ENCODE data around the gene FXYD4. TPM values are rescaled to one million over a fixed set of nuclear protein-coding genes. Genes with fewer than 3 reads are reported as not detected.

Gene FXYD4
- total and polyA plus RNA-seq, 4 donors, result 0.65 to 3.9 (median 2.9) TPM; not detected in 1

- Histone ChIP-seq H3K27me3 (ENCODE audit: control insufficient read depth in 3 of 3, insufficient read depth in 3 of 3, low read length in 2 of 3) (no peaks in the 10 kb centered on the region), H3K9ac (ENCODE audit: insufficient read depth in 1 of 2, low read length in 2 of 2) (no peak overlapping the region), H3K4me1 (ENCODE audit: control insufficient read depth in 5 of 5, insufficient read depth in 5 of 5, low read length in 5 of 5) (peaks cover 0 to 6% (median 0%) of the 10 kb centered on the region in 5 donors), H3K4me3 (no peak overlapping the region), H3K9me3 (ENCODE audit: control insufficient read depth in 4 of 4, insufficient read depth in 3 of 4, low read length in 3 of 4) (no peaks in the 10 kb centered on the region), H3K36me3 (ENCODE audit: control insufficient read depth in 4 of 4, insufficient read depth in 4 of 4, low read length in 4 of 4) (no peaks in the 10 kb centered on the region), H3K27ac (ENCODE audit: low read depth in 1 of 2, low read length in 1 of 2) (no peak overlapping the region)
- no peak for ATAC-seq (ENCODE audit: insufficient read depth, low FRiP score)
- WGBS, 2 donors, result 87 to 88% methylated on average over 12 of the region's 12 CpGs
- DNase-seq, result no peak
- TF ChIP-seq, protein P1, sequence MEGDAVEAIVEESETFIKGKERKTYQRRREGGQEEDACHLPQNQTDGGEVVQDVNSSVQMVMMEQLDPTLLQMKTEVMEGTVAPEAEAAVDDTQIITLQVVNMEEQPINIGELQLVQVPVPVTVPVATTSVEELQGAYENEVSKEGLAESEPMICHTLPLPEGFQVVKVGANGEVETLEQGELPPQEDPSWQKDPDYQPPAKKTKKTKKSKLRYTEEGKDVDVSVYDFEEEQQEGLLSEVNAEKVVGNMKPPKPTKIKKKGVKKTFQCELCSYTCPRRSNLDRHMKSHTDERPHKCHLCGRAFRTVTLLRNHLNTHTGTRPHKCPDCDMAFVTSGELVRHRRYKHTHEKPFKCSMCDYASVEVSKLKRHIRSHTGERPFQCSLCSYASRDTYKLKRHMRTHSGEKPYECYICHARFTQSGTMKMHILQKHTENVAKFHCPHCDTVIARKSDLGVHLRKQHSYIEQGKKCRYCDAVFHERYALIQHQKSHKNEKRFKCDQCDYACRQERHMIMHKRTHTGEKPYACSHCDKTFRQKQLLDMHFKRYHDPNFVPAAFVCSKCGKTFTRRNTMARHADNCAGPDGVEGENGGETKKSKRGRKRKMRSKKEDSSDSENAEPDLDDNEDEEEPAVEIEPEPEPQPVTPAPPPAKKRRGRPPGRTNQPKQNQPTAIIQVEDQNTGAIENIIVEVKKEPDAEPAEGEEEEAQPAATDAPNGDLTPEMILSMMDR (IDR thresholded peaks at IDR 0.05; ENCODE audit: control extremely low read depth, extremely low read depth), result no peak
These were observed 33.3 kb upstream of the FXYD4 start for GRCh38 chr10:43338117-43338516.

- Histone ChIP-seq H3K27ac (ENCODE audit: low read depth in 1 of 2, low read length in 1 of 2) (no peak overlapping the region), H3K9ac (ENCODE audit: insufficient read depth in 1 of 2, low read length in 2 of 2) (no peak overlapping the region), H3K4me1 (ENCODE audit: control insufficient read depth in 5 of 5, insufficient read depth in 5 of 5, low read length in 5 of 5) (peaks cover 0 to 6% (median 0%) of the 10 kb centered on the region in 5 donors), H3K27me3 (ENCODE audit: control insufficient read depth in 3 of 3, insufficient read depth in 3 of 3, low read length in 2 of 3) (no peaks in the 10 kb centered on the region), H3K4me3 (no peak overlapping the region), H3K9me3 (ENCODE audit: control insufficient read depth in 4 of 4, insufficient read depth in 3 of 4, low read length in 3 of 4) (no peaks in the 10 kb centered on the region), H3K36me3 (ENCODE audit: control insufficient read depth in 4 of 4, insufficient read depth in 4 of 4, low read length in 4 of 4) (no peaks in the 10 kb centered on the region)
- TF ChIP-seq, protein P1 (IDR thresholded peaks at IDR 0.05; ENCODE audit: control extremely low read depth, extremely low read depth), result no peak
- no peak for ATAC-seq (ENCODE audit: insufficient read depth, low FRiP score)
- DNase-seq, result no peak
- WGBS, 2 donors, result 58 to 67% methylated on average over 11 of the region's 11 CpGs
These were observed 32.3 kb upstream of the FXYD4 start for GRCh38 chr10:43339136-43339535.

DNA sequence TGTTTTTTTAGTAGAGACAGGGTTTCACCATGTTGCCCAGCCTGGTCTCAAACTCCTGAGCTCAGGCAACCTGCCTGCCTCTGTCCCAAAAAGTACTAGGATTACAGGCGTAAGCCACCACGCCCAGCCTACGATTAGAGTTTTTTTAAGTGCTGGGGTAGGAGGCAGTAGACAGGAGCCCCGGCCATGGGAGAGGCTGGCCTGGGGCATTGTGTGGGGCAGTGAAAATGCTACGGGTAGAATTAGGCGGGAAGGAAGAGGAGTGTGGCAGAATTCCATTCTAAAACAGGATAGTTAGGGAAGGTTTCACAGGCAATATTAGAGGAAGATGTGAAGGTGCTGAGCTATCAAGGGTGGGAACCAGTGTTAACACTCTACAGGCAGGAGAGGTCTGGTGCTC lies 31.3 kb upstream of the FXYD4 start:
- Histone ChIP-seq H3K36me3 (ENCODE audit: control insufficient read depth in 4 of 4, insufficient read depth in 4 of 4, low read length in 4 of 4) (no peaks in the 10 kb centered on the region), H3K4me3 (no peak overlapping the region), H3K27me3 (ENCODE audit: control insufficient read depth in 3 of 3, insufficient read depth in 3 of 3, low read length in 2 of 3) (no peaks in the 10 kb centered on the region), H3K27ac (ENCODE audit: low read depth in 1 of 2, low read length in 1 of 2) (peak overlapping the region in 1 of 2 donors; percentile 72), H3K9ac (ENCODE audit: insufficient read depth in 1 of 2, low read length in 2 of 2) (no peak overlapping the region), H3K9me3 (ENCODE audit: control insufficient read depth in 4 of 4, insufficient read depth in 3 of 4, low read length in 3 of 4) (no peaks in the 10 kb centered on the region), H3K4me1 (ENCODE audit: control insufficient read depth in 5 of 5, insufficient read depth in 5 of 5, low read length in 5 of 5) (peaks cover 0 to 6% (median 0%) of the 10 kb centered on the region in 5 donors)
- TF ChIP-seq, protein P1 (IDR thresholded peaks at IDR 0.05; ENCODE audit: control extremely low read depth, extremely low read depth), result no peak
- DNase-seq, result no peak
- WGBS, 2 donors, result 84 to 87% methylated on average over 6 of the region's 6 CpGs
- no peak for ATAC-seq (ENCODE audit: insufficient read depth, low FRiP score)

DNA sequence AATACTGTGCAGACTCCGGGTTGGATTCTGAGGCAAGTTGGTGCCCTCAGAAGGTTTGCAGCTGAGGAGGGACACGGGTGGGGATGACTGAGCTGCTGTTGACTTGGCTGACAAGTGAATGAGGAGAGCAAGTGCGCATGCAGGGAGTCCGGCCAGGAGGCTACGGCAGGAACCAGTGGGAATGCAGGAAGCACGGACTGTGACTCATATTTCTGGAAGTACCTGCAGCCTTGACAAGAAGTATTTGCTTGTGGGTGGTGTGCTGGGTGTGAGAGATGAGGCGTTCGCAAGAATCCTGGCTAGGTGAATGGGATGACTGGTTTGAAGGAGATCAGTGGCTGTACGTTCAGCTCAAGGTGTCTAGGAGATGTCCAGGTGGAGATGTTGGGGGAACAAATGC lies 30.8 kb upstream of the FXYD4 start:
- 61 to 79% methylated on average over 9 of the region's 9 CpGs for WGBS, 2 donors
- ATAC-seq (ENCODE audit: insufficient read depth, low FRiP score) (peak; percentile 73), DNase-seq (no peak)
- Histone ChIP-seq H3K9ac (ENCODE audit: insufficient read depth in 1 of 2, low read length in 2 of 2) (no peak overlapping the region), H3K27me3 (ENCODE audit: control insufficient read depth in 3 of 3, insufficient read depth in 3 of 3, low read length in 2 of 3) (no peaks in the 10 kb centered on the region), H3K9me3 (ENCODE audit: control insufficient read depth in 4 of 4, insufficient read depth in 3 of 4, low read length in 3 of 4) (no peaks in the 10 kb centered on the region), H3K4me3 (no peak overlapping the region), H3K36me3 (ENCODE audit: control insufficient read depth in 4 of 4, insufficient read depth in 4 of 4, low read length in 4 of 4) (no peaks in the 10 kb centered on the region), H3K27ac (ENCODE audit: low read depth in 1 of 2, low read length in 1 of 2) (peak overlapping the region in 1 of 2 donors; percentile 72), H3K4me1 (ENCODE audit: control insufficient read depth in 5 of 5, insufficient read depth in 5 of 5, low read length in 5 of 5) (peaks cover 0 to 6% (median 0%) of the 10 kb centered on the region in 5 donors)
- TF ChIP-seq, protein P1 (IDR thresholded peaks at IDR 0.05; ENCODE audit: control extremely low read depth, extremely low read depth), result no peak

All from lung (tissue), 12 donors.